ENCODE results near the gene NMNAT2. TPM values are rescaled to one million over a fixed set of nuclear protein-coding genes. Genes with fewer than 3 reads are reported as not detected.

The NMNAT2 gene
- total RNA-seq, 1 experiment from 2014 or later = 4.7 TPM

DNA sequence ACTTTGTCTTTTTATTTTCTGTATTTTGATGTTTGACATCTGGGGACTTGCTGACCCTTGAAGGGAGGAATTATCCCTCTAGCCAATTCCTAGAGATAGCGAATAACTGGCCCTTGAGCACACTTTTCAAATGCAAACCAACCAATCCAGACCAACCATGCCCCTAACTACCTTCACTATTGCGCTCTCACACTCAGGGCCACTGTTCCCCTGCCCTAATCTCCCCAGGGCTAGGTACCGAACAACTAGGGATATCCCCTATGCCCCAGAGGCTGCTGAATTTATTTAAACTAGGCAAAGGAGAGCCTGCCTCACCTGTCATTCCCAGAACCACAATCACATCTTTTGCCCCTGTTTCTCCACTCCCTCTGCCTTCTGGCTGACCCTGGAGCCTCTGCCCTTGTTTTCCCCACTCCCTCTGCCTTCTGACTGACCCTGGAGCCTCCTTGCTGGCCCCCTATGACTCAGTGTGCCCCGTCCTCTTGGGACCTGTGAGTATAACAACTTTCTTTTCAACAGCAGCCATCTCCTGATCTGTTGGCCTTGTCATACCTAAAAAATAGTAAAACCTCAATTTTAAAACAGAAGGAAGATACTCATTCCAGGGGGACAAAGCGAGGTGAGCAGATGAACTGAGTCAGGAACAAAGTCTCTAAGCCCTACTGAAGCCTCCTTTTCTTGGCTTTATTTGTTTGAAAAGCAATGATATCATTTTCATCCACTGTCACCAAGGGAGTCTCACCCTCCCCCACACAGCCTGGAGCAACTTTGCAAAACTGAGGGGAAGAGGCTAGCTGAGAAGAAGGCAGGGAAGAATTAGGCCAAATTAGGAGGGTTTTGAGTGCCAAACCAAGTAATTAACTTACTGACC, 115.5 kb downstream of the NMNAT2 start:
- Mint-ChIP-seq H3K36me3 (ENCODE audit: insufficient read depth, unreplicated experiment) (peaks cover 4% of the 10 kb centered on the region), H3K27ac (ENCODE audit: low read depth, unreplicated experiment) (peak overlapping the region; percentile 78), H3K27me3 (ENCODE audit: insufficient read depth, unreplicated experiment) (no peaks in the 10 kb centered on the region), H3K4me1 (ENCODE audit: insufficient read depth, unreplicated experiment) (peaks cover 21% of the 10 kb centered on the region), H3K9me3 (ENCODE audit: unreplicated experiment) (no peaks in the 10 kb centered on the region), H3K4me3 (ENCODE audit: unreplicated experiment) (no peak overlapping the region)
- no peak for DNase-seq (ENCODE audit: unreplicated experiment)
- CTCF ChIA-PET = interaction anchor here (1.3 to 8.8 kb wide), 3 partner anchors 13 to 342 kb away, joined by 4 to 89 read pairs (median 21); no protein-coding TSS in a partner anchor
- TF ChIP-seq, protein P1, sequence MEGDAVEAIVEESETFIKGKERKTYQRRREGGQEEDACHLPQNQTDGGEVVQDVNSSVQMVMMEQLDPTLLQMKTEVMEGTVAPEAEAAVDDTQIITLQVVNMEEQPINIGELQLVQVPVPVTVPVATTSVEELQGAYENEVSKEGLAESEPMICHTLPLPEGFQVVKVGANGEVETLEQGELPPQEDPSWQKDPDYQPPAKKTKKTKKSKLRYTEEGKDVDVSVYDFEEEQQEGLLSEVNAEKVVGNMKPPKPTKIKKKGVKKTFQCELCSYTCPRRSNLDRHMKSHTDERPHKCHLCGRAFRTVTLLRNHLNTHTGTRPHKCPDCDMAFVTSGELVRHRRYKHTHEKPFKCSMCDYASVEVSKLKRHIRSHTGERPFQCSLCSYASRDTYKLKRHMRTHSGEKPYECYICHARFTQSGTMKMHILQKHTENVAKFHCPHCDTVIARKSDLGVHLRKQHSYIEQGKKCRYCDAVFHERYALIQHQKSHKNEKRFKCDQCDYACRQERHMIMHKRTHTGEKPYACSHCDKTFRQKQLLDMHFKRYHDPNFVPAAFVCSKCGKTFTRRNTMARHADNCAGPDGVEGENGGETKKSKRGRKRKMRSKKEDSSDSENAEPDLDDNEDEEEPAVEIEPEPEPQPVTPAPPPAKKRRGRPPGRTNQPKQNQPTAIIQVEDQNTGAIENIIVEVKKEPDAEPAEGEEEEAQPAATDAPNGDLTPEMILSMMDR (IDR thresholded peaks at IDR 0.05; ENCODE audit: unreplicated experiment) = no peak
- intact Hi-C loops (cut with micrococcal nuclease) = no loop called here
- POLR2A ChIA-PET = no interaction called here
- no TSS peak for BruUV-seq (replicated peaks)

DNA sequence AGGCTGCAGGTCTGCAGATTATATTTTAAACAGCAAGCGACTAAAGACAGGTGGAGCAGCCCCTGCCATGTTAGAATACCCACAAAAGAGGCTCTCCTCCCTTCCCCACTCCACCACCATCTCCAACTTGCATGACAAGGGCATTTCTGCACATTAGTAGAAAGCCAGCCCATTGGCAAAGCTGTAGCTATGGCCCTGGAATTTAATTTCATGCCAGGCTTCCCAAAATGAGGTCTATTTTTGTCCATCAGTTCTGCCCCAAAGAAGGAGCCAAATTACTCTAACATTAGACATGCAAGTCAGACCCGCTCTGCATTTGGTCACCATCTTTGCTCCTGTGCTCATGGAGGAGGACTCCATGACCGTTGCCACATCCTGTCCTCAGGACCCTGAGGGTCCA, 116.9 kb downstream of the NMNAT2 start:
- DNase-seq (ENCODE audit: unreplicated experiment) = no peak
- Mint-ChIP-seq H3K4me1 (ENCODE audit: insufficient read depth, unreplicated experiment) (peaks cover 21% of the 10 kb centered on the region), H3K27ac (ENCODE audit: low read depth, unreplicated experiment) (no peak overlapping the region), H3K4me3 (ENCODE audit: unreplicated experiment) (no peak overlapping the region), H3K9me3 (ENCODE audit: unreplicated experiment) (no peaks in the 10 kb centered on the region), H3K36me3 (ENCODE audit: insufficient read depth, unreplicated experiment) (peaks cover 4% of the 10 kb centered on the region), H3K27me3 (ENCODE audit: insufficient read depth, unreplicated experiment) (no peaks in the 10 kb centered on the region)
- TF ChIP-seq, protein P1 (IDR thresholded peaks at IDR 0.05; ENCODE audit: unreplicated experiment) = no peak
- POLR2A ChIA-PET = interaction anchor here (0.6 kb wide), 1 partner anchor 86 kb away, joined by 3 read pairs; no protein-coding TSS in a partner anchor
- intact Hi-C loops (cut with micrococcal nuclease) = no loop called here
- CTCF ChIA-PET = interaction anchor here (1.6 kb wide), 1 partner anchor 19 kb away, joined by 8 read pairs; no protein-coding TSS in a partner anchor
- no TSS peak for BruUV-seq (replicated peaks)

DNA sequence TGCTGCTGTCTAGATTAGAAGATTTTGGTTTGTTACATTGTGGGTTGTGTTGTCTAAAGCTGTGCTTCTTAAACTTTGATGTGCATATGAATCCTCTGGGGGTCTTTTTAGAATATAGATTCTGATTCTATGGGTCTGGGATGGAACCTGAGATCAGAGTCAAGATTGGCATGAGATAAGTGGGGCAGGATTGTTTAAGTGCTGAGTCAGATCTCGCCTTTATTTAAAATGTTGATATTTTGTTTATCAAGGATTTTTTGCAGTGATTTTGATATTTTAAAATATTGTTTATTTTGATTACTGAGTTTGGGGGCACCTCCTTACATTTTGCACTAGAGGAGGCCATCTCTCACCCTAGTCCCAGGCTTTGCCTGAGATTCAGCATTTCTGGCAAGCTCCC, 117.4 kb downstream of the NMNAT2 start:
- BruUV-seq (replicated peaks) = no TSS peak
- Mint-ChIP-seq H3K27me3 (ENCODE audit: insufficient read depth, unreplicated experiment) (no peaks in the 10 kb centered on the region), H3K4me1 (ENCODE audit: insufficient read depth, unreplicated experiment) (peaks cover 21% of the 10 kb centered on the region), H3K9me3 (ENCODE audit: unreplicated experiment) (no peaks in the 10 kb centered on the region), H3K36me3 (ENCODE audit: insufficient read depth, unreplicated experiment) (peaks cover 4% of the 10 kb centered on the region), H3K4me3 (ENCODE audit: unreplicated experiment) (no peak overlapping the region), H3K27ac (ENCODE audit: low read depth, unreplicated experiment) (no peak overlapping the region)
- POLR2A ChIA-PET = interaction anchor here (0.6 to 0.8 kb wide), 2 partner anchors 16 to 86 kb away, joined by 3 read pairs; no protein-coding TSS in a partner anchor
- TF ChIP-seq, protein P1 (IDR thresholded peaks at IDR 0.05; ENCODE audit: unreplicated experiment) = no peak
- no peak for DNase-seq (ENCODE audit: unreplicated experiment)
- intact Hi-C loops (cut with micrococcal nuclease) = no loop called here
- CTCF ChIA-PET = interaction anchor here (1.6 kb wide), 1 partner anchor 19 kb away, joined by 8 read pairs; no protein-coding TSS in a partner anchor

DNA sequence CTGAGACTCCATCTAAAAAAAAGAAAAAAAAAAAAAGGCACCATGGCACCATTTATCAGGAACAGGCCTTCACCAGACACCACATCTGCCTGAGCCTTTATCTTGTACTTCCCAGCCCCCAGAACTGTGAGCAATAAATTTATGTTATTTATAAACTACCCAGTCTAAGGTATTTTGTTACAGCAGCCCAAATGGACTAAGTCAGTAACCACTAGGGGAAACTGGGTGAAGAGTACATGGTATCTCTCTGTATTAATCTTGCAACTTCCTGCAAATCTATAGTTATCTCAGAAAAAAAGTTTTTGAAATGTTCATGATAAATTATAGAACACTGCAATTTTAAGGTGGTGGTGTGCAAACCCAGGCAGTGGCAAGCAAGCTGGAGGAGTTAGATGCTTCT, 117.8 kb downstream of the NMNAT2 start:
- H3K36me3 Mint-ChIP-seq (ENCODE audit: insufficient read depth, unreplicated experiment) = peaks cover 4% of the 10 kb centered on the region

More for the DNA sequence above, 117.8 kb downstream of the NMNAT2 start:
- no peaks in the 10 kb centered on the region for H3K9me3 Mint-ChIP-seq (ENCODE audit: unreplicated experiment)
- TF ChIP-seq, protein P1 (IDR thresholded peaks at IDR 0.05; ENCODE audit: unreplicated experiment) = no peak
- H3K4me3 Mint-ChIP-seq (ENCODE audit: unreplicated experiment) = no peak overlapping the region
- intact Hi-C loops (cut with micrococcal nuclease) = no loop called here
- CTCF ChIA-PET = interaction anchor here (1.6 kb wide), 1 partner anchor 19 kb away, joined by 8 read pairs; no protein-coding TSS in a partner anchor
- no peak overlapping the region for H3K27ac Mint-ChIP-seq (ENCODE audit: low read depth, unreplicated experiment)
- no TSS peak for BruUV-seq (replicated peaks)
- H3K27me3 Mint-ChIP-seq (ENCODE audit: insufficient read depth, unreplicated experiment) = no peaks in the 10 kb centered on the region
- H3K4me1 Mint-ChIP-seq (ENCODE audit: insufficient read depth, unreplicated experiment) = peaks cover 21% of the 10 kb centered on the region
- no peak for DNase-seq (ENCODE audit: unreplicated experiment)
- POLR2A ChIA-PET = interaction anchor here (0.6 to 0.8 kb wide), 2 partner anchors 15 to 86 kb away, joined by 3 read pairs; no protein-coding TSS in a partner anchor

All from MCF 10A (cell line).